HEK293 (cell line): ENCODE results near the gene CDK19.

Source experiments
- CTCF ChIA-PET: fragments of 350-600 bp; formaldehyde crosslinking; extraction: SDS; loops from one replicate; lab custom pipeline; 2021; ENCODE audit warnings: antibody characterized with exemption; lab: Yijun Ruan, JAX
- POLR2A ChIA-PET: fragments of 300-600 bp; formaldehyde crosslinking; extraction: SDS; loops from one replicate; lab custom pipeline; 2020; ENCODE audit warnings: antibody characterized with exemption, inconsistent platforms; lab: Yijun Ruan, JAX
- H3K27ac ChIP-seq: fragments of 200-500 bp; sonication (Bioruptor generic); 2 replicates; pipeline ENCODE4 v1.5.1; 2014; ENCODE audit warnings: low read depth, low read length, control low read depth, inconsistent platforms; ENCODE audit errors: extremely low read depth
- H3K36me3 ChIP-seq, 2 experiments: fragments of 200-500 bp in 1 of 2; sonication (Bioruptor generic) in 1 of 2; 1 replicate in 1 of 2; 2 replicates in 1 of 2; pipeline ENCODE4 v1.5.1; 2014 to 2017; ENCODE audit warnings: inconsistent platforms in 2 of 2, low read length in 2 of 2; ENCODE audit not compliant: control insufficient read depth in 2 of 2, insufficient read depth in 1 of 2
- H3K4me1 ChIP-seq: fragments of 200-500 bp; sonication (Bioruptor generic); 2 replicates; pipeline ENCODE4 v1.5.1; 2014; ENCODE audit warnings: mild to moderate bottlenecking, low read length, inconsistent platforms; ENCODE audit not compliant: control insufficient read depth, insufficient read depth
- H3K4me3 ChIP-seq: 2 replicates; pipeline ENCODE4 v1.5.1; 2011; ENCODE audit warnings: low read depth, mild to moderate bottlenecking, control low read depth, low read length, moderate library complexity
- H3K9me3 ChIP-seq: fragments of 200-500 bp; sonication (Bioruptor generic); 2 replicates; pipeline ENCODE4 v1.5.1; 2014; ENCODE audit warnings: low read depth, low read length, inconsistent platforms; ENCODE audit not compliant: control insufficient read depth, insufficient read depth
- OSR2 ChIP-seq: fragments of 450-650 bp; formaldehyde crosslinking; IDR thresholded peaks from 2 replicates; pipeline ENCODE4 v1.5.1; 2016; ENCODE audit warnings: missing biosample characterization, missing genetic modification characterization
- PRDM10 ChIP-seq: fragments of 450-650 bp; formaldehyde crosslinking; IDR thresholded peaks from 2 replicates; pipeline ENCODE4 v1.5.1; 2016; ENCODE audit warnings: missing biosample characterization, missing genetic modification characterization
- ZBTB49 ChIP-seq: fragments of 450-650 bp; formaldehyde crosslinking; IDR thresholded peaks from 2 replicates; pipeline ENCODE4 v1.5.1; 2016; ENCODE audit warnings: missing biosample characterization, missing genetic modification characterization, low read depth
- ZFP37 ChIP-seq: fragments of 450-650 bp; formaldehyde crosslinking; IDR thresholded peaks from 2 replicates; pipeline ENCODE4 v1.5.1; 2016; ENCODE audit warnings: missing biosample characterization, missing genetic modification characterization
- ZNF140 ChIP-seq: fragments of 450-650 bp; formaldehyde crosslinking; IDR thresholded peaks from 2 replicates; pipeline ENCODE4 v1.5.1; 2016; ENCODE audit warnings: missing biosample characterization, missing genetic modification characterization
- ZNF175 ChIP-seq: fragments of 450-650 bp; formaldehyde crosslinking; IDR thresholded peaks from 2 replicates; pipeline ENCODE4 v1.5.1; 2016; ENCODE audit warnings: missing biosample characterization, missing genetic modification characterization
- ZNF211 ChIP-seq: fragments of 450-650 bp; formaldehyde crosslinking; IDR thresholded peaks from 2 replicates; pipeline ENCODE4 v1.5.1; 2016; ENCODE audit warnings: low read depth, missing biosample characterization, missing genetic modification characterization
- ZNF248 ChIP-seq: fragments of 450-650 bp; formaldehyde crosslinking; IDR thresholded peaks from 2 replicates; pipeline ENCODE4 v1.5.1; 2017; ENCODE audit warnings: missing biosample characterization, missing genetic modification characterization
- ZNF26 ChIP-seq: fragments of 450-650 bp; formaldehyde crosslinking; IDR thresholded peaks from 2 replicates; pipeline ENCODE4 v1.5.1; 2016; ENCODE audit warnings: missing biosample characterization, missing genetic modification characterization
- ZNF280D ChIP-seq: fragments of 450-650 bp; formaldehyde crosslinking; IDR thresholded peaks from 2 replicates; pipeline ENCODE4 v1.5.1; 2016; ENCODE audit warnings: missing biosample characterization, missing genetic modification characterization
- ZNF510 ChIP-seq: fragments of 450-650 bp; formaldehyde crosslinking; IDR thresholded peaks from 2 replicates; pipeline ENCODE4 v1.5.1; 2018; ENCODE audit warnings: mild to moderate bottlenecking, missing genetic modification characterization, missing biosample characterization; ENCODE audit not compliant: insufficient replicate concordance
- ZNF555 ChIP-seq: fragments of 450-650 bp; formaldehyde crosslinking; conservative IDR thresholded peaks from 2 replicates; pipeline ENCODE4 v1.5.1; 2017; ENCODE audit warnings: missing biosample characterization, mild to moderate bottlenecking, missing genetic modification characterization, inconsistent platforms
- ZNF624 ChIP-seq: fragments of 450-650 bp; formaldehyde crosslinking; IDR thresholded peaks from 2 replicates; pipeline ENCODE4 v1.5.1; 2017; ENCODE audit warnings: missing biosample characterization, missing genetic modification characterization
- ZNF837 ChIP-seq: fragments of 450-650 bp; formaldehyde crosslinking; IDR thresholded peaks from 2 replicates; pipeline ENCODE4 v1.5.1; 2016; ENCODE audit warnings: missing biosample characterization, missing genetic modification characterization
- ZSCAN23 ChIP-seq: fragments of 450-650 bp; formaldehyde crosslinking; IDR thresholded peaks from 2 replicates; pipeline ENCODE4 v1.5.1; 2016; ENCODE audit warnings: missing biosample characterization, missing genetic modification characterization

CDK19 gene

GRCh38 chr6:110614106-110614505, 201.2 kb downstream of the CDK19 start:
- ChIA-PET POLR2A (no interaction called here), CTCF (interaction anchor here (0.6 to 1.1 kb wide), 3 partner anchors 37 to 94 kb away, joined by 3 to 4 read pairs (median 4); no protein-coding TSS in a partner anchor)
- H3K27ac ChIP-seq, result no peak overlapping the region
- H3K4me1 ChIP-seq, result peaks cover under 1% of the 10 kb centered on the region; the same call in 1 of the 2 replicates
- peaks cover 0 to 10% of the 10 kb centered on the region in 2 experiments; a peak in 1 of 3 replicates for H3K36me3 ChIP-seq
- no peak overlapping the region for H3K4me3 ChIP-seq
- TF ChIP-seq ZFP37 (tag by site-specific recombination) (no peak), OSR2 (tag by site-specific recombination) (no peak), ZNF248 (tag by site-specific recombination) (no peak), ZNF211 (tag by site-specific recombination) (no peak)
- H3K9me3 ChIP-seq, result no peaks in the 10 kb centered on the region

GRCh38 chr6:110613356-110613755, 201.9 kb downstream of the CDK19 start:
- TF ChIP-seq ZBTB49 (no peak), ZNF555 (tag by site-specific recombination) (no peak), ZSCAN23 (tag by site-specific recombination) (no peak), ZNF837 (no peak), ZNF510 (tag by site-specific recombination) (no peak), ZNF175 (tag by site-specific recombination) (no peak), ZNF624 (tag by site-specific recombination) (no peak), ZNF140 (no peak), PRDM10 (no peak), ZNF280D (tag by site-specific recombination) (no peak), ZNF26 (no peak)
- TF ChIP-seq, all 188 proteins: peak for 0
- Histone ChIP-seq H3K9me3 (no peaks in the 10 kb centered on the region), H3K27ac (no peak overlapping the region), H3K4me1 (no peaks in the 10 kb centered on the region), H3K36me3 (peaks cover 0 to 10% of the 10 kb centered on the region in 2 experiments; a peak in 1 of 3 replicates), H3K4me3 (no peak overlapping the region)
- ChIA-PET CTCF (interaction anchor here (0.6 kb wide), 1 partner anchor 67 kb away, joined by 3 read pairs; no protein-coding TSS in a partner anchor), POLR2A (no interaction called here)
